H1 (cell line): ENCODE measurements around the gene KLHDC10. TPM values are rescaled to one million over a fixed set of nuclear protein-coding genes. Genes with fewer than 3 reads are reported as not detected.

Experiments used
- CTCF ChIA-PET: fragments of 300-600 bp; sonication (Branson Sonifier 250); formaldehyde crosslinking; loops from one replicate; lab custom pipeline; 2021; ENCODE audit not compliant: partially characterized antibody; lab: Charles Lee
- POLR2A ChIA-PET: fragments of 300-600 bp; sonication (Branson Sonifier 250); formaldehyde crosslinking; loops from one replicate; lab custom pipeline; 2021; ENCODE audit warnings: inconsistent platforms; ENCODE audit not compliant: partially characterized antibody; lab: Charles Lee
- DNase-seq, 2 experiments: peaks; one replicate each; pipeline versions ENCODE4 v3.0.0 to v3.0.0-alpha.2; 2010 to 2022; ENCODE audit warnings: low spot score in 2 of 2, low read depth in 1 of 2, mixed read lengths in 1 of 2
- FAIRE-seq: peaks from 2 replicates; lab custom pipeline; 2011; peaks lifted over from hg19 to GRCh38; lab: Jason Lieb, UNC
- H2AFZ ChIP-seq: 2 replicates; pipeline ENCODE4 v1.8.1; 2012; ENCODE audit warnings: low read length, inconsistent platforms
- H2AK5ac ChIP-seq: 2 replicates; pipeline ENCODE4 v1.6.1; 2013; ENCODE audit warnings: low read depth, low read length
- H2BK120ac ChIP-seq: replicated peaks from 2 replicates; pipeline ENCODE3; 2013; ENCODE audit warnings: low read depth, low read length, inconsistent platforms
- H2BK12ac ChIP-seq: 2 replicates; pipeline ENCODE4 v1.6.1; 2013; ENCODE audit warnings: low read depth, low read length
- H2BK15ac ChIP-seq: 2 replicates; pipeline ENCODE4 v1.6.1; 2013; ENCODE audit warnings: low read length
- H2BK20ac ChIP-seq: 2 replicates; pipeline ENCODE4 v1.6.1; 2013; ENCODE audit warnings: low read length
- H2BK5ac ChIP-seq: 2 replicates; pipeline ENCODE4 v1.6.1; 2013; ENCODE audit warnings: low read depth, low read length
- H3K14ac ChIP-seq: 2 replicates; pipeline ENCODE4 v1.6.1; 2013; ENCODE audit warnings: inconsistent platforms; ENCODE audit not compliant: insufficient read length
- H3K18ac ChIP-seq: 2 replicates; pipeline ENCODE4 v1.6.1; 2013; ENCODE audit warnings: low read length; ENCODE audit errors: extremely low read depth
- H3K23ac ChIP-seq: 2 replicates; pipeline ENCODE4 v1.6.1; 2013; ENCODE audit warnings: inconsistent platforms; ENCODE audit not compliant: insufficient read length
- H3K23me2 ChIP-seq: 2 replicates; pipeline ENCODE4 v1.6.1; 2013; ENCODE audit warnings: low read depth, low read length
- H3K27ac ChIP-seq: 2 replicates; pipeline ENCODE4 v1.6.1; 2011; ENCODE audit warnings: low read depth, low read length, inconsistent platforms
- H3K27me3 ChIP-seq, 4 experiments: replicated peaks in 1 of 4; 1 replicate in 1 of 4; 2 replicates in 3 of 4; pipeline versions ENCODE4 v1.6.1 to v1.8.1; 2011 to 2013; ENCODE audit warnings: low read length in 3 of 4, mild to moderate bottlenecking in 3 of 4, inconsistent platforms in 2 of 4, mixed read lengths in 2 of 4, moderate library complexity in 1 of 4; ENCODE audit not compliant: control insufficient read depth in 3 of 4, insufficient read depth in 3 of 4; ENCODE audit errors: extremely low read depth in 1 of 4
- H3K36me3 ChIP-seq, 4 experiments: 2 replicates each; pipeline versions ENCODE4 v1.6.1 to v1.8.1; 2011 to 2013; ENCODE audit warnings: mild to moderate bottlenecking in 4 of 4, low read length in 3 of 4, moderate library complexity in 2 of 4, control low read depth in 1 of 4, inconsistent platforms in 1 of 4; ENCODE audit not compliant: insufficient read depth in 4 of 4, control insufficient read depth in 2 of 4
- H3K4ac ChIP-seq: replicated peaks from 2 replicates; pipeline ENCODE3; 2013; ENCODE audit warnings: low read length, low read depth, mixed read lengths, inconsistent platforms; ENCODE audit not compliant: insufficient read length
- H3K4me1 ChIP-seq, 4 experiments: replicated peaks in 1 of 4; 1 replicate in 1 of 4; 2 replicates in 3 of 4; pipeline versions ENCODE4 v1.6.1 to v1.8.1; 2011 to 2013; ENCODE audit warnings: low read length in 3 of 4, inconsistent platforms in 2 of 4, mixed read lengths in 1 of 4; ENCODE audit not compliant: insufficient read depth in 4 of 4, control insufficient read depth in 3 of 4
- H3K4me2 ChIP-seq, 2 experiments: 2 replicates each; pipeline versions ENCODE4 v1.6.1 to v1.8.1; 2011 to 2013; ENCODE audit warnings: low read depth in 2 of 2, low read length in 2 of 2, control low read depth in 1 of 2, inconsistent platforms in 1 of 2, mild to moderate bottlenecking in 1 of 2; ENCODE audit not compliant: insufficient read depth in 1 of 2
- H3K4me3 ChIP-seq, 4 experiments: fragments of 200-600, 300-600 bp in 1 of 4; sonication (generic), shearing (Covaris generic), sonication (Bioruptor Twin) in 1 of 4; 2 replicates each; pipeline versions ENCODE4 v1.5.1 to v1.8.1; 2011 to 2016; ENCODE audit warnings: low read length in 4 of 4, low read depth in 3 of 4, control low read depth in 2 of 4, inconsistent platforms in 2 of 4, mild to moderate bottlenecking in 2 of 4, mixed read lengths in 1 of 4, moderate library complexity in 1 of 4; ENCODE audit not compliant: insufficient read depth in 2 of 4; ENCODE audit errors: extremely low read depth in 1 of 4
- H3K56ac ChIP-seq: replicated peaks from 2 replicates; pipeline ENCODE3; 2013; ENCODE audit warnings: low read depth, mild to moderate bottlenecking, mixed read lengths, low read length, inconsistent platforms; ENCODE audit not compliant: insufficient read length
- H3K79me1 ChIP-seq: 2 replicates; pipeline ENCODE4 v1.6.1; 2013; ENCODE audit warnings: low read depth, low read length, control low read depth
- H3K79me2 ChIP-seq, 2 experiments: 2 replicates each; pipeline versions ENCODE4 v1.6.1 to v1.8.1; 2012 to 2013; ENCODE audit warnings: low read length in 2 of 2, mild to moderate bottlenecking in 2 of 2, inconsistent platforms in 1 of 2; ENCODE audit not compliant: insufficient read depth in 2 of 2, control insufficient read depth in 1 of 2
- H3K9ac ChIP-seq, 4 experiments: replicated peaks in 1 of 4; 1 replicate in 1 of 4; 2 replicates in 3 of 4; pipeline versions ENCODE4 v1.6.1 to v1.8.1; 2011 to 2013; ENCODE audit warnings: low read depth in 3 of 4, low read length in 3 of 4, control low read depth in 2 of 4, mild to moderate bottlenecking in 2 of 4, moderate library complexity in 2 of 4, inconsistent platforms in 1 of 4; ENCODE audit errors: extremely low read depth in 1 of 4
- H3K9me3 ChIP-seq, 2 experiments: 2 replicates each; pipeline versions ENCODE4 v1.6.1 to v1.8.1; 2012 to 2013; ENCODE audit warnings: mild to moderate bottlenecking in 2 of 2, moderate library complexity in 2 of 2, control low read depth in 1 of 2, inconsistent platforms in 1 of 2, low read depth in 1 of 2, low read length in 1 of 2, mixed read lengths in 1 of 2; ENCODE audit not compliant: insufficient read depth in 2 of 2
- H4K20me1 ChIP-seq, 2 experiments: replicated peaks in 1 of 2; 2 replicates each; pipeline versions ENCODE3 to v1.8.1; 2011 to 2013; ENCODE audit warnings: inconsistent platforms in 2 of 2, low read length in 2 of 2, mild to moderate bottlenecking in 1 of 2; ENCODE audit not compliant: insufficient read depth in 2 of 2, control insufficient read depth in 1 of 2
- H4K5ac ChIP-seq: 2 replicates; pipeline ENCODE4 v1.6.1; 2013; ENCODE audit warnings: low read length, low read depth, mixed read lengths, inconsistent platforms; ENCODE audit not compliant: insufficient read length
- H4K8ac ChIP-seq: 2 replicates; pipeline ENCODE4 v1.8.0; 2013; ENCODE audit warnings: mild to moderate bottlenecking, moderate library complexity, low read length, inconsistent platforms; ENCODE audit not compliant: insufficient read depth; ENCODE audit errors: extremely low read depth
- H4K91ac ChIP-seq: replicated peaks from 2 replicates; pipeline ENCODE3; 2013; ENCODE audit warnings: low read length, mixed read lengths, inconsistent platforms; ENCODE audit not compliant: insufficient read length
- ATF2 ChIP-seq: IDR thresholded peaks from 2 replicates; pipeline ENCODE4 v1.6.1; 2012; ENCODE audit warnings: low read length, inconsistent platforms
- BACH1 ChIP-seq: IDR thresholded peaks from 2 replicates; pipeline ENCODE4 v1.6.1; 2012; ENCODE audit warnings: low read length, improper control_type of control experiment
- CEBPB ChIP-seq: IDR thresholded peaks from 2 replicates; pipeline ENCODE4 v1.6.1; 2012; ENCODE audit warnings: low read depth, low read length
- RBBP5 ChIP-seq: IDR thresholded peaks from 2 replicates; pipeline ENCODE4 v1.7.1; 2012; ENCODE audit warnings: low read depth, mild to moderate bottlenecking, inconsistent platforms, low read length, moderate library complexity, borderline replicate concordance
- RFX5 ChIP-seq: IDR thresholded peaks from 2 replicates; pipeline ENCODE4 v1.6.1; 2011; ENCODE audit warnings: low read depth, low read length, improper control_type of control experiment, borderline replicate concordance
- SP2 ChIP-seq: IDR thresholded peaks from 2 replicates; pipeline ENCODE4 v1.6.1; 2012; ENCODE audit warnings: mild to moderate bottlenecking, low read length, inconsistent platforms
- ZNF274 ChIP-seq: IDR thresholded peaks from 2 replicates; pipeline ENCODE4 v1.7.0; 2012; ENCODE audit warnings: low read length, borderline replicate concordance; ENCODE audit errors: extremely low read depth
- WGBS, 2 experiments: shearing (Covaris generic) in 1 of 2; methylation state at CpG; one replicate each; pipeline versions ENCODE4 v1.1.6 to v1.1.7; 2013 to 2015; ENCODE audit warnings: low lambda C conversion rate in 2 of 2, mixed read lengths in 2 of 2, inconsistent platforms in 1 of 2, low coverage in 1 of 2, missing lambda C conversion rate in 1 of 2; ENCODE audit not compliant: insufficient replicate concordance in 2 of 2, insufficient coverage in 1 of 2, insufficient read length in 1 of 2; ENCODE audit errors: extremely low coverage in 1 of 2, missing lambda C conversion rate in 1 of 2; 5-methylcytosine and 5-hydroxymethylcytosine counted together
- polyA plus RNA-seq, 7 experiments: library from polyadenylated mRNA; depleted of rRNA in 3 of 7; stranded (reverse) in 5 of 7; unstranded in 2 of 7; fragments of >200 nt in 5 of 7; fragments of 200-250 nt in 2 of 7; gene quantifications; 1 replicate in 5 of 7; 2 replicates in 1 of 7; 4 replicates in 1 of 7; pipeline versions ENCODE4 v1.2.1 to v1.2.3, GENCODE V29; 2011 to 2013; ENCODE audit warnings: missing spikeins in 2 of 7, mixed read lengths in 2 of 7
- total RNA-seq: library from RNA; stranded (reverse); fragmentation: NEBNext Ultra II Directional; extraction: Animal tissue kit (Norgen Biotek cat#: 25700); gene quantifications from 2 replicates; pipeline ENCODE4 v1.2.1, GENCODE V29; 2021

KLHDC10 gene
- total and polyA plus RNA-seq, 2 of the 8 experiments (the other 6 are each of a cell fraction or from before 2014, with no cell fraction given) = 6.6 to 14.5 TPM

- DNase-seq (no peak), FAIRE-seq (no peak)
- WGBS, 2 experiments = 86% methylated on average over 4 of the region's 4 CpGs; no CpG with 5 or more reads in 1 of the 2 experiments
- Histone ChIP-seq H2BK5ac (no peak overlapping the region), H3K27ac (no peak overlapping the region), H4K20me1 (peaks cover 0 to 3% of the 10 kb centered on the region in 2 experiments), H2AK5ac (no peak overlapping the region), H3K18ac (no peak overlapping the region), H2BK120ac (no peak overlapping the region), H3K27me3 (peaks cover 0 to 13% (median 8%) of the 10 kb centered on the region in 4 experiments; a peak in 5 of 7 replicates), H3K4me1 (peaks cover 0 to 17% (median 12%) of the 10 kb centered on the region in 4 experiments; a peak in 6 of 7 replicates), H2AFZ (no peak overlapping the region), H3K56ac (no peak overlapping the region), H3K23me2 (peaks cover 6% of the 10 kb centered on the region; the same call in 1 of the 2 replicates), H3K23ac (no peak overlapping the region), H3K4me3 (no peak overlapping the region), H2BK15ac (no peak overlapping the region), H3K14ac (no peak overlapping the region), H3K9ac (no peak overlapping the region), H3K4me2 (no peak overlapping the region), H3K36me3 (no peaks in the 10 kb centered on the region), H3K9me3 (no peaks in the 10 kb centered on the region), H3K79me1 (no peaks in the 10 kb centered on the region), H3K79me2 (no peaks in the 10 kb centered on the region), H4K5ac (no peak overlapping the region), H2BK12ac (no peak overlapping the region), H4K91ac (no peak overlapping the region), H4K8ac (no peak overlapping the region), H2BK20ac (no peak overlapping the region), H3K4ac (no peak overlapping the region)
- CTCF ChIA-PET = interaction anchor here (2.3 kb wide), 1 partner anchor 65 kb away, joined by 9 read pairs; no protein-coding TSS in a partner anchor
- POLR2A ChIA-PET = no interaction called here
- TF ChIP-seq CEBPB (no peak), ZNF274 (no peak), ATF2 (no peak), SP2 (no peak), BACH1 (no peak), RBBP5 (no peak), RFX5 (no peak)
Measured at GRCh38 chr7:130137207-130137606, 66.9 kb downstream of the KLHDC10 start.
